SK-N-SH treated with all-trans-retinoic acid at 6 μM for 48 hours (cell line): ENCODE measurements around the gene MGLL.

Experiments used
- ATAC-seq: fragments of 200-7000 bp; cut with Tn5 transposase; 3 replicates; pipeline ENCODE4 v1.9.1; 2020; ENCODE audit warnings: mild to moderate bottlenecking, moderate library complexity
- ARNTL ChIP-seq: fragments of 450-650 bp; formaldehyde crosslinking; IDR thresholded peaks from 2 replicates; pipeline ENCODE4 v1.5.0; 2020; ENCODE audit warnings: low read depth, mild to moderate bottlenecking, moderate library complexity, borderline replicate concordance
- BACH2 ChIP-seq: fragments of 250-450 bp; sonication (Bioruptor Pico); IDR thresholded peaks from 2 replicates; pipeline ENCODE4 v1.9.0; 2021; ENCODE audit warnings: mild to moderate bottlenecking, borderline replicate concordance
- CSDC2 ChIP-seq: fragments of 250-450 bp; sonication (Bioruptor Pico); IDR thresholded peaks from 2 replicates; pipeline ENCODE4 v1.5.0; 2020; ENCODE audit warnings: mild to moderate bottlenecking, moderate library complexity
- ESRRG ChIP-seq: fragments of 250-450 bp; sonication (Bioruptor Pico); IDR thresholded peaks from 2 replicates; pipeline ENCODE4 v1.6.1; 2021; ENCODE audit warnings: mild to moderate bottlenecking
- GLIS3 ChIP-seq: fragments of 250-450 bp; sonication (Bioruptor Pico); IDR thresholded peaks from 2 replicates; pipeline ENCODE4 v1.5.0; 2020; ENCODE audit warnings: mild to moderate bottlenecking, moderate library complexity
- ISL1 ChIP-seq: fragments of 250-450 bp; sonication (Bioruptor Pico); IDR thresholded peaks from 2 replicates; pipeline ENCODE4 v2.1.2; 2022; ENCODE audit warnings: mild to moderate bottlenecking, moderate library complexity
- OSR1 ChIP-seq: fragments of 250-450 bp; sonication (Bioruptor Pico); IDR thresholded peaks from 2 replicates; pipeline ENCODE4 v1.8.0; 2022; ENCODE audit warnings: moderate library complexity, mild to moderate bottlenecking, inconsistent platforms
- PPARA ChIP-seq: fragments of 250-450 bp; sonication (Bioruptor Pico); IDR thresholded peaks from 2 replicates; pipeline ENCODE4 v1.5.0; 2020; ENCODE audit warnings: mild to moderate bottlenecking, borderline replicate concordance
- RARB ChIP-seq: fragments of 250-450 bp; sonication (Bioruptor Pico); IDR thresholded peaks from 2 replicates; pipeline ENCODE4 v1.8.0; 2021; ENCODE audit warnings: mild to moderate bottlenecking, moderate library complexity
- SNAI2 ChIP-seq: fragments of 250-450 bp; sonication (Bioruptor Pico); IDR thresholded peaks from 2 replicates; pipeline ENCODE4 v1.5.0; 2020; ENCODE audit warnings: mild to moderate bottlenecking, moderate library complexity
- TOX ChIP-seq: fragments of 250-450 bp; sonication (Bioruptor Pico); IDR thresholded peaks from 2 replicates; pipeline ENCODE4 v1.8.0; 2021; ENCODE audit warnings: mild to moderate bottlenecking, moderate library complexity, borderline replicate concordance
- ZC3H10 ChIP-seq: fragments of 250-450 bp; sonication (Bioruptor Pico); IDR thresholded peaks from 2 replicates; pipeline ENCODE4 v1.5.1; 2021; ENCODE audit warnings: mild to moderate bottlenecking, moderate library complexity
- ZFP30 ChIP-seq: fragments of 450-650 bp; formaldehyde crosslinking; IDR thresholded peaks from 2 replicates; pipeline ENCODE4 v1.5.0; 2022; ENCODE audit warnings: mild to moderate bottlenecking, moderate library complexity
- ZNF565 ChIP-seq: fragments of 450-650 bp; formaldehyde crosslinking; conservative IDR thresholded peaks from 2 replicates; pipeline ENCODE4 v1.5.0; 2020; ENCODE audit warnings: low read depth, mild to moderate bottlenecking, moderate library complexity
- ZNF8 ChIP-seq: fragments of 450-650 bp; formaldehyde crosslinking; IDR thresholded peaks from 2 replicates; pipeline ENCODE4 v1.5.0; 2020; ENCODE audit warnings: mild to moderate bottlenecking, moderate library complexity
- TF ChIP-seq, protein P1 (sequence below): fragments of 250-450 bp; sonication (Bioruptor Pico); IDR thresholded peaks from 2 replicates; pipeline ENCODE4 v1.8.0; 2020; ENCODE audit warnings: mild to moderate bottlenecking, moderate library complexity, borderline replicate concordance
- TF ChIP-seq, protein P2 (sequence below): fragments of 250-450 bp; sonication (Bioruptor Pico); IDR thresholded peaks from 2 replicates; pipeline ENCODE4 v1.5.0; 2020; ENCODE audit warnings: mild to moderate bottlenecking, moderate library complexity
- TF ChIP-seq, protein P3 (sequence below): fragments of 250-450 bp; sonication (Bioruptor Pico); IDR thresholded peaks from 2 replicates; pipeline ENCODE4 v1.8.0; 2021; ENCODE audit warnings: low read depth, mild to moderate bottlenecking, moderate library complexity, borderline replicate concordance
- TF ChIP-seq, protein P4 (sequence below): fragments of 250-450 bp; sonication (Bioruptor Pico); IDR thresholded peaks from 2 replicates; pipeline ENCODE4 v1.5.1; 2021; ENCODE audit warnings: mild to moderate bottlenecking, moderate library complexity
- TF ChIP-seq, protein P5 (sequence below): fragments of 250-450 bp; sonication (Bioruptor Pico); IDR thresholded peaks from 2 replicates; pipeline ENCODE4 v1.5.1; 2020; ENCODE audit warnings: low read depth, mild to moderate bottlenecking, moderate library complexity

Gene MGLL

DNA sequence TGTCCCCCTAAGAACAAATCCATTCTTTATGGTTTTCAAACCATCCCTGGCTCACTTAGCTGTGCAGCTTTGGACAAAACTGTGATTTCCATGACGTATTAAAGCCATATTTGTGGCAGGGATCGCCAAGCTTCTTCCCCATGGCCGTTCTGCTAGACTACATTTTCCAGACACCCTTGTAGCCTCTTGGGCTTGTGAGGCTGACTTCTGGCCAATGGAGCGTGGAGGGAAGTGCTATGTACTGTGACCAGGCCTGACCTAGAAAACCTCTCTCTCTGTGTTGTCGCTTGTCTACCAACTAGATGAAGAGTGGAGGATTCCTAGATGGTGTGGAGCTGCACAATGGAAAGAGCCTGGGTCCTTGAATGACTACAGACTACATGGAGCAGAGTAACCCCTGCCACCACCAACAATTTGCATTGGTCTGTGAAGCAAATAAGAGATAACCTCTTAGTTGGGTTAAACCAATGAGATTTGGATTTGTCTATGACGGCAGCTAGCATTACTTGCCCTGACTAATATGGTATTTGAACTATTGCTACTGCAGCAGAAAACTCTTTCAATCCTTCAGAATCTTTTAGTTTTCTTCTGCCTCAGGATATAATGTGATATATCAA, 22.1 kb upstream of the MGLL start (continued):
- TF ChIP-seq PPARA (CRISPR knock-in tag) (no peak), CSDC2 (CRISPR knock-in tag) (no peak)
- TF ChIP-seq, protein P1, sequence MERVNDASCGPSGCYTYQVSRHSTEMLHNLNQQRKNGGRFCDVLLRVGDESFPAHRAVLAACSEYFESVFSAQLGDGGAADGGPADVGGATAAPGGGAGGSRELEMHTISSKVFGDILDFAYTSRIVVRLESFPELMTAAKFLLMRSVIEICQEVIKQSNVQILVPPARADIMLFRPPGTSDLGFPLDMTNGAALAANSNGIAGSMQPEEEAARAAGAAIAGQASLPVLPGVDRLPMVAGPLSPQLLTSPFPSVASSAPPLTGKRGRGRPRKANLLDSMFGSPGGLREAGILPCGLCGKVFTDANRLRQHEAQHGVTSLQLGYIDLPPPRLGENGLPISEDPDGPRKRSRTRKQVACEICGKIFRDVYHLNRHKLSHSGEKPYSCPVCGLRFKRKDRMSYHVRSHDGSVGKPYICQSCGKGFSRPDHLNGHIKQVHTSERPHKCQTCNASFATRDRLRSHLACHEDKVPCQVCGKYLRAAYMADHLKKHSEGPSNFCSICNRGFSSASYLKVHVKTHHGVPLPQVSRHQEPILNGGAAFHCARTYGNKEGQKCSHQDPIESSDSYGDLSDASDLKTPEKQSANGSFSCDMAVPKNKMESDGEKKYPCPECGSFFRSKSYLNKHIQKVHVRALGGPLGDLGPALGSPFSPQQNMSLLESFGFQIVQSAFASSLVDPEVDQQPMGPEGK (CRISPR knock-in tag) = no peak

DNA sequence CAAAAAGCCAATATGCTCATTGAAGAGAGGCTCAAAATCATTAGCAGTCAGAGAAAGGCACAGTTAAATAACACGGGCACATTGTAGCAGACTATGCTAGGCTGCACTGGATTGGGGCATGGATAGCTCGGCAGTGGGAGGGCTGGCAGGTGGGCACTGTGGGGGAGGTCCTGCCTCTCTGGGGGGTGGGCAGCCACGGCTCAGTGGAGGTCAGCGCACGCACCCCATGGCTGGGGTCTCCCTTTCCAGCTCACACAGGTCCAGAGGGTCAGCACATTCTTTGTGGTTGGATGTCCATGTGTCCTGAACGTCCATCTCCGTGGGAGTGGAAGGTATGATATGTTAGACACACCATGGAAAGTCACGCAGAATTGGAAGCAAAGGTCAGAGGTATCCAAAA, 18.4 kb upstream of the MGLL start:
- no peak for ATAC-seq
- TF ChIP-seq, protein P2, sequence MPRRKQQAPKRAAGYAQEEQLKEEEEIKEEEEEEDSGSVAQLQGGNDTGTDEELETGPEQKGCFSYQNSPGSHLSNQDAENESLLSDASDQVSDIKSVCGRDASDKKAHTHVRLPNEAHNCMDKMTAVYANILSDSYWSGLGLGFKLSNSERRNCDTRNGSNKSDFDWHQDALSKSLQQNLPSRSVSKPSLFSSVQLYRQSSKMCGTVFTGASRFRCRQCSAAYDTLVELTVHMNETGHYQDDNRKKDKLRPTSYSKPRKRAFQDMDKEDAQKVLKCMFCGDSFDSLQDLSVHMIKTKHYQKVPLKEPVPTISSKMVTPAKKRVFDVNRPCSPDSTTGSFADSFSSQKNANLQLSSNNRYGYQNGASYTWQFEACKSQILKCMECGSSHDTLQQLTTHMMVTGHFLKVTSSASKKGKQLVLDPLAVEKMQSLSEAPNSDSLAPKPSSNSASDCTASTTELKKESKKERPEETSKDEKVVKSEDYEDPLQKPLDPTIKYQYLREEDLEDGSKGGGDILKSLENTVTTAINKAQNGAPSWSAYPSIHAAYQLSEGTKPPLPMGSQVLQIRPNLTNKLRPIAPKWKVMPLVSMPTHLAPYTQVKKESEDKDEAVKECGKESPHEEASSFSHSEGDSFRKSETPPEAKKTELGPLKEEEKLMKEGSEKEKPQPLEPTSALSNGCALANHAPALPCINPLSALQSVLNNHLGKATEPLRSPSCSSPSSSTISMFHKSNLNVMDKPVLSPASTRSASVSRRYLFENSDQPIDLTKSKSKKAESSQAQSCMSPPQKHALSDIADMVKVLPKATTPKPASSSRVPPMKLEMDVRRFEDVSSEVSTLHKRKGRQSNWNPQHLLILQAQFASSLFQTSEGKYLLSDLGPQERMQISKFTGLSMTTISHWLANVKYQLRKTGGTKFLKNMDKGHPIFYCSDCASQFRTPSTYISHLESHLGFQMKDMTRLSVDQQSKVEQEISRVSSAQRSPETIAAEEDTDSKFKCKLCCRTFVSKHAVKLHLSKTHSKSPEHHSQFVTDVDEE (CRISPR knock-in tag) = no peak
- TF ChIP-seq ARNTL (CRISPR knock-in tag) (no peak), ZC3H10 (no peak), ISL1 (CRISPR knock-in tag) (no peak), ZFP30 (no peak), ZNF8 (no peak), RARB (CRISPR knock-in tag) (no peak), PPARA (CRISPR knock-in tag) (no peak), ZNF565 (CRISPR knock-in tag) (no peak), TOX (no peak), OSR1 (CRISPR knock-in tag) (no peak), BACH2 (CRISPR knock-in tag) (no peak), CSDC2 (CRISPR knock-in tag) (no peak), SNAI2 (CRISPR knock-in tag) (no peak), GLIS3 (CRISPR knock-in tag) (no peak), ESRRG (CRISPR knock-in tag) (no peak)
- TF ChIP-seq, protein P3, sequence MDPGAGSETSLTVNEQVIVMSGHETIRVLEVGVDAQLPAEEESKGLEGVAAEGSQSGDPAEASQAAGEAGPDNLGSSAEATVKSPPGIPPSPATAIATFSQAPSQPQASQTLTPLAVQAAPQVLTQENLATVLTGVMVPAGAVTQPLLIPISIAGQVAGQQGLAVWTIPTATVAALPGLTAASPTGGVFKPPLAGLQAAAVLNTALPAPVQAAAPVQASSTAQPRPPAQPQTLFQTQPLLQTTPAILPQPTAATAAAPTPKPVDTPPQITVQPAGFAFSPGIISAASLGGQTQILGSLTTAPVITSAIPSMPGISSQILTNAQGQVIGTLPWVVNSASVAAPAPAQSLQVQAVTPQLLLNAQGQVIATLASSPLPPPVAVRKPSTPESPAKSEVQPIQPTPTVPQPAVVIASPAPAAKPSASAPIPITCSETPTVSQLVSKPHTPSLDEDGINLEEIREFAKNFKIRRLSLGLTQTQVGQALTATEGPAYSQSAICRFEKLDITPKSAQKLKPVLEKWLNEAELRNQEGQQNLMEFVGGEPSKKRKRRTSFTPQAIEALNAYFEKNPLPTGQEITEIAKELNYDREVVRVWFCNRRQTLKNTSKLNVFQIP (CRISPR knock-in tag) = no peak
- TF ChIP-seq, protein P4, sequence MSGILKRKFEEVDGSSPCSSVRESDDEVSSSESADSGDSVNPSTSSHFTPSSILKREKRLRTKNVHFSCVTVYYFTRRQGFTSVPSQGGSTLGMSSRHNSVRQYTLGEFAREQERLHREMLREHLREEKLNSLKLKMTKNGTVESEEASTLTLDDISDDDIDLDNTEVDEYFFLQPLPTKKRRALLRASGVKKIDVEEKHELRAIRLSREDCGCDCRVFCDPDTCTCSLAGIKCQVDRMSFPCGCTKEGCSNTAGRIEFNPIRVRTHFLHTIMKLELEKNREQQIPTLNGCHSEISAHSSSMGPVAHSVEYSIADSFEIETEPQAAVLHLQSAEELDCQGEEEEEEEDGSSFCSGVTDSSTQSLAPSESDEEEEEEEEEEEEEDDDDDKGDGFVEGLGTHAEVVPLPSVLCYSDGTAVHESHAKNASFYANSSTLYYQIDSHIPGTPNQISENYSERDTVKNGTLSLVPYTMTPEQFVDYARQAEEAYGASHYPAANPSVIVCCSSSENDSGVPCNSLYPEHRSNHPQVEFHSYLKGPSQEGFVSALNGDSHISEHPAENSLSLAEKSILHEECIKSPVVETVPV (CRISPR knock-in tag) = no peak
- TF ChIP-seq, protein P1 (CRISPR knock-in tag) = no peak
- TF ChIP-seq, protein P5, sequence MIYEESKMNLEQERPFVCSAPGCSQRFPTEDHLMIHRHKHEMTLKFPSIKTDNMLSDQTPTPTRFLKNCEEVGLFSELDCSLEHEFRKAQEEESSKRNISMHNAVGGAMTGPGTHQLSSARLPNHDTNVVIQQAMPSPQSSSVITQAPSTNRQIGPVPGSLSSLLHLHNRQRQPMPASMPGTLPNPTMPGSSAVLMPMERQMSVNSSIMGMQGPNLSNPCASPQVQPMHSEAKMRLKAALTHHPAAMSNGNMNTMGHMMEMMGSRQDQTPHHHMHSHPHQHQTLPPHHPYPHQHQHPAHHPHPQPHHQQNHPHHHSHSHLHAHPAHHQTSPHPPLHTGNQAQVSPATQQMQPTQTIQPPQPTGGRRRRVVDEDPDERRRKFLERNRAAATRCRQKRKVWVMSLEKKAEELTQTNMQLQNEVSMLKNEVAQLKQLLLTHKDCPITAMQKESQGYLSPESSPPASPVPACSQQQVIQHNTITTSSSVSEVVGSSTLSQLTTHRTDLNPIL (CRISPR knock-in tag) = no peak
